ENCODE results near the gene GIMAP5. TPM values are rescaled to one million over a fixed set of nuclear protein-coding genes. Genes with fewer than 3 reads are reported as not detected.

Gene GIMAP5
- total and polyA plus RNA-seq, 3 experiments from 2014 or later, result 63.9 to 475 (median 70.4) TPM

- Histone ChIP-seq H3K27ac (ENCODE audit: low read depth, low read length) (no peak overlapping the region), H3K4me1 (ENCODE audit: insufficient read depth, low read length) (peaks cover 69% of the 10 kb centered on the region), H3K27me3 (ENCODE audit: insufficient read depth, low read length, poor library complexity, severe bottlenecking) (no peaks in the 10 kb centered on the region), H3K9me3 (ENCODE audit: low read length) (no peaks in the 10 kb centered on the region), H3K4me3 (ENCODE audit: low read length) (peak overlapping the region; percentile 97), H3K36me3 (ENCODE audit: insufficient read depth, low read length) (peaks cover 69% of the 10 kb centered on the region)
- ChIA-PET CTCF (interaction anchor here (1.0 to 9.6 kb wide), 14 partner anchors 10 to 295 kb away, joined by 3 to 60 read pairs (median 5); partner anchors contain the start of genes GIMAP1, GIMAP4, GIMAP7 and GIMAP8), POLR2A (interaction anchor here (0.9 to 5.4 kb wide), 10 partner anchors 8 to 293 kb away, joined by 3 to 31 read pairs (median 5); partner anchors contain the start of genes GIMAP2, GIMAP6 and GIMAP8)
- peaks cover 64 to 91% (median 69%) of the 10 kb centered on the region in 3 donors for H3K36me3 Mint-ChIP-seq
- no peaks in the 10 kb centered on the region for H3K27me3 Mint-ChIP-seq
- peak overlapping the region; percentile 91 to 100 (median 97) for H3K4me3 Mint-ChIP-seq
- peaks cover 0 to 3% (median 0%) of the 10 kb centered on the region in 5 donors for H3K9me3 Mint-ChIP-seq
- H3K27ac Mint-ChIP-seq, result peak overlapping the region; percentile 73 to 99 (median 92)
- no peak for DNase-seq
- peaks cover 69 to 79% (median 75%) of the 10 kb centered on the region in 3 donors for H3K4me1 Mint-ChIP-seq
These were observed 5.2 kb downstream of the GIMAP5 start for GRCh38 chr7:150742286-150742968.

- H3K4me1 Mint-ChIP-seq, result peaks cover 86 to 96% (median 92%) of the 10 kb centered on the region in 3 donors
- Histone ChIP-seq H3K27me3 (ENCODE audit: insufficient read depth, low read length, poor library complexity, severe bottlenecking) (no peaks in the 10 kb centered on the region), H3K4me3 (ENCODE audit: low read length) (peak overlapping the region; percentile 97), H3K27ac (ENCODE audit: low read depth, low read length) (no peak overlapping the region), H3K9me3 (ENCODE audit: low read length) (no peaks in the 10 kb centered on the region), H3K4me1 (ENCODE audit: insufficient read depth, low read length) (peaks cover 86% of the 10 kb centered on the region), H3K36me3 (ENCODE audit: insufficient read depth, low read length) (peaks cover 56% of the 10 kb centered on the region)
- H3K27ac Mint-ChIP-seq, result peak overlapping the region; percentile 73 to 99 (median 92)
- peaks cover 53 to 75% (median 55%) of the 10 kb centered on the region in 3 donors for H3K36me3 Mint-ChIP-seq
- no peak for DNase-seq
- peaks cover 0 to 3% (median 0%) of the 10 kb centered on the region in 5 donors for H3K9me3 Mint-ChIP-seq
- ChIA-PET POLR2A (interaction anchor here (0.6 to 5.4 kb wide), 12 partner anchors 10 to 1652 kb away, joined by 3 to 31 read pairs (median 6); partner anchors contain the start of genes GIMAP1, GIMAP2, GIMAP6 and GIMAP7), CTCF (interaction anchor here (0.7 to 9.6 kb wide), 11 partner anchors 11 to 294 kb away, joined by 3 to 60 read pairs (median 4); partner anchors contain the start of genes GIMAP1, GIMAP2, GIMAP7 and GIMAP8)
- no peaks in the 10 kb centered on the region for H3K27me3 Mint-ChIP-seq
- H3K4me3 Mint-ChIP-seq, result peak overlapping the region; percentile 91 to 100 (median 97)
These were observed 6.9 kb downstream of the GIMAP5 start for GRCh38 chr7:150744041-150744656.

DNA sequence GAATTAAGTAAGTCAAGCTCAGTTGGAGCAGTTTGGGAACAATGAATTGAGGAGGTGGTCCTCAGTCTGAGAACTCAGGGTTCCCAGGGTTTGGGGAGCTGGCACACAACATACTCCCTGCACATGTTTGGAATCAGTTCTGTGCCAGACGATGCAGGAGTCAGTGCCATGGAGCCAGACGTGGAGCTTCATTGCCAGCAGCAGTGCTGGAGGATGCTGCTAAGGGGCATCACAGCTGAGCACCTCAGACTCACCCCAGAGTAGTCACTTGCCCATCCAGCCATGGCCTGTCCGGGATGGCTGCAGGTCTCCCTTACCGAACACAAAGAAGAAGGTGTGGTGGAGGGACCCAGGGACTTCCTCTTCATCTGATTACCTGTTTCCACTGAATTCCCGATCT lies 7.9 kb downstream of the GIMAP5 start:
- POLR2A ChIA-PET, result interaction anchor here (0.5 to 5.4 kb wide), 13 partner anchors 10 to 234 kb away, joined by 3 to 31 read pairs (median 4); partner anchors contain the start of genes GIMAP1, GIMAP2 and GIMAP6
- no peak overlapping the region for H3K27ac ChIP-seq (ENCODE audit: low read depth, low read length)
- DNase-seq, result no peak
- peak overlapping the region; percentile 97 for H3K4me3 ChIP-seq (ENCODE audit: low read length)
- peaks cover 47% of the 10 kb centered on the region for H3K36me3 ChIP-seq (ENCODE audit: insufficient read depth, low read length)
- no peaks in the 10 kb centered on the region for H3K27me3 Mint-ChIP-seq
- no peaks in the 10 kb centered on the region for H3K9me3 ChIP-seq (ENCODE audit: low read length)
- H3K36me3 Mint-ChIP-seq, result peaks cover 45 to 68% (median 51%) of the 10 kb centered on the region in 3 donors
- H3K27me3 ChIP-seq (ENCODE audit: insufficient read depth, low read length, poor library complexity, severe bottlenecking), result no peaks in the 10 kb centered on the region
- CTCF ChIA-PET, result interaction anchor here (0.8 to 9.6 kb wide), 6 partner anchors 29 to 295 kb away, joined by 3 to 60 read pairs (median 4); partner anchors contain the start of genes GIMAP1, GIMAP2 and GIMAP8
- peaks cover 95 to 100% (median 99%) of the 10 kb centered on the region in 3 donors for H3K4me1 Mint-ChIP-seq
- peaks cover 0 to 2% (median 0%) of the 10 kb centered on the region in 5 donors for H3K9me3 Mint-ChIP-seq
- peak overlapping the region; percentile 81 to 100 (median 96) for H3K4me3 Mint-ChIP-seq
- peaks cover 95% of the 10 kb centered on the region for H3K4me1 ChIP-seq (ENCODE audit: insufficient read depth, low read length)
- H3K27ac Mint-ChIP-seq, result peak overlapping the region; percentile 43 to 99 (median 90)

GRCh38 chr7:150745876-150746275 lies 8.7 kb downstream of the GIMAP5 start:
- Mint-ChIP-seq H3K9me3 (no peaks in the 10 kb centered on the region), H3K4me1 (peaks cover 98 to 100% (median 99%) of the 10 kb centered on the region in 3 donors), H3K36me3 (peaks cover 37 to 60% (median 43%) of the 10 kb centered on the region in 3 donors), H3K27me3 (no peaks in the 10 kb centered on the region), H3K4me3 (peak overlapping the region; percentile 70 to 100 (median 96)), H3K27ac (peak overlapping the region; percentile 73 to 99 (median 92))
- Histone ChIP-seq H3K9me3 (ENCODE audit: low read length) (no peaks in the 10 kb centered on the region), H3K27ac (ENCODE audit: low read depth, low read length) (no peak overlapping the region), H3K36me3 (ENCODE audit: insufficient read depth, low read length) (peaks cover 39% of the 10 kb centered on the region), H3K4me1 (ENCODE audit: insufficient read depth, low read length) (peaks cover 96% of the 10 kb centered on the region), H3K27me3 (ENCODE audit: insufficient read depth, low read length, poor library complexity, severe bottlenecking) (no peaks in the 10 kb centered on the region), H3K4me3 (ENCODE audit: low read length) (peak overlapping the region; percentile 97)
- POLR2A ChIA-PET, result interaction anchor here (0.7 to 5.4 kb wide), 8 partner anchors 9 to 297 kb away, joined by 3 to 31 read pairs (median 4); no protein-coding TSS in a partner anchor
- CTCF ChIA-PET, result interaction anchor here (9.6 kb wide), 1 partner anchor 295 kb away, joined by 60 read pairs; the partner anchor contains the start of gene GIMAP8
- DNase-seq, result no peak

GRCh38 chr7:150746921-150747320 lies 9.7 kb downstream of the GIMAP5 start:
- Mint-ChIP-seq H3K4me3 (peak overlapping the region; percentile 33 to 80 (median 70)), H3K27ac (peak overlapping the region; percentile 73 to 98 (median 90)), H3K27me3 (no peaks in the 10 kb centered on the region), H3K9me3 (no peaks in the 10 kb centered on the region), H3K36me3 (peaks cover 26 to 49% (median 32%) of the 10 kb centered on the region in 3 donors), H3K4me1 (peaks cover 94 to 99% (median 98%) of the 10 kb centered on the region in 3 donors)
- no peaks in the 10 kb centered on the region for H3K9me3 ChIP-seq (ENCODE audit: low read length)
- POLR2A ChIA-PET, result interaction anchor here (0.7 to 1.4 kb wide), 4 partner anchors 9 to 336 kb away, joined by 3 to 5 read pairs (median 4); no protein-coding TSS in a partner anchor
- H3K36me3 ChIP-seq (ENCODE audit: insufficient read depth, low read length), result peaks cover 29% of the 10 kb centered on the region
- H3K4me1 ChIP-seq (ENCODE audit: insufficient read depth, low read length), result peaks cover 96% of the 10 kb centered on the region
- no peak for DNase-seq
- CTCF ChIA-PET, result interaction anchor here (1.1 to 9.6 kb wide), 2 partner anchors 9 to 296 kb away, joined by 3 to 60 read pairs; partner anchors contain the start of gene GIMAP8
- H3K4me3 ChIP-seq (ENCODE audit: low read length), result peak overlapping the region; percentile 17
- H3K27me3 ChIP-seq (ENCODE audit: insufficient read depth, low read length, poor library complexity, severe bottlenecking), result no peaks in the 10 kb centered on the region
- H3K27ac ChIP-seq (ENCODE audit: low read depth, low read length), result no peak overlapping the region

GRCh38 chr7:150748376-150748775 lies 11.2 kb downstream of the GIMAP5 start:
- H3K9me3 ChIP-seq (ENCODE audit: low read length), result no peaks in the 10 kb centered on the region
- Mint-ChIP-seq H3K9me3 (no peaks in the 10 kb centered on the region), H3K27ac (peak overlapping the region; percentile 73 to 98 (median 92)), H3K27me3 (no peaks in the 10 kb centered on the region), H3K36me3 (peaks cover 12 to 35% (median 19%) of the 10 kb centered on the region in 3 donors), H3K4me1 (peaks cover 87 to 98% (median 96%) of the 10 kb centered on the region in 3 donors), H3K4me3 (peak overlapping the region; percentile 19 to 64 (median 47))
- no peak overlapping the region for H3K27ac ChIP-seq (ENCODE audit: low read depth, low read length)
- H3K4me1 ChIP-seq (ENCODE audit: insufficient read depth, low read length), result peaks cover 96% of the 10 kb centered on the region
- CTCF ChIA-PET, result interaction anchor here (1.5 to 9.6 kb wide), 2 partner anchors 118 to 298 kb away, joined by 3 to 60 read pairs; partner anchors contain the start of gene GIMAP8
- peak overlapping the region; percentile 4 for H3K4me3 ChIP-seq (ENCODE audit: low read length)
- POLR2A ChIA-PET, result interaction anchor here (1.0 to 1.3 kb wide), 4 partner anchors 15 to 296 kb away, joined by 3 to 5 read pairs (median 3); partner anchors contain the start of gene GIMAP1
- H3K27me3 ChIP-seq (ENCODE audit: insufficient read depth, low read length, poor library complexity, severe bottlenecking), result no peaks in the 10 kb centered on the region
- DNase-seq, result no peak
- H3K36me3 ChIP-seq (ENCODE audit: insufficient read depth, low read length), result peaks cover 14% of the 10 kb centered on the region

GRCh38 chr7:150751702-150752101 lies 14.5 kb downstream of the GIMAP5 start:
- Mint-ChIP-seq H3K9me3 (peaks cover 0 to 2% (median 0%) of the 10 kb centered on the region in 5 donors), H3K4me3 (no peak overlapping the region), H3K36me3 (peaks cover 0 to 7% (median 0%) of the 10 kb centered on the region in 3 donors), H3K27ac (peak overlapping the region in 6 of 8 donors; percentile 22 to 72 (median 42)), H3K4me1 (peaks cover 82 to 97% (median 96%) of the 10 kb centered on the region in 3 donors), H3K27me3 (peaks cover 0 to 3% of the 10 kb centered on the region in 2 donors)
- Histone ChIP-seq H3K9me3 (ENCODE audit: low read length) (no peaks in the 10 kb centered on the region), H3K4me3 (ENCODE audit: low read length) (no peak overlapping the region), H3K27me3 (ENCODE audit: insufficient read depth, low read length, poor library complexity, severe bottlenecking) (no peaks in the 10 kb centered on the region), H3K27ac (ENCODE audit: low read depth, low read length) (no peak overlapping the region), H3K36me3 (ENCODE audit: insufficient read depth, low read length) (no peaks in the 10 kb centered on the region), H3K4me1 (ENCODE audit: insufficient read depth, low read length) (peaks cover 96% of the 10 kb centered on the region)
- CTCF ChIA-PET, result no interaction called here
- no peak for DNase-seq
- POLR2A ChIA-PET, result no interaction called here

Measured in CD8-positive, alpha-beta memory T cell (primary cell).